ENCODE data around the gene ZNF511.

The ZNF511 gene

GRCh38 chr10:133270773-133271297, 37.9 kb upstream of the ZNF511 start:
- TF ChIP-seq GATA3 (IDR thresholded peaks at IDR 0.05; ENCODE audit: low read depth, low read length) (no peak), GATA2 (IDR thresholded peaks at IDR 0.05; ENCODE audit: low read depth, low read length) (no peak)

- TF ChIP-seq GATA2 (IDR thresholded peaks at IDR 0.05; ENCODE audit: low read depth, low read length) = no peak
- no peak for TF ChIP-seq GATA3 (IDR thresholded peaks at IDR 0.05; ENCODE audit: low read depth, low read length)
Observed at GRCh38 chr10:133271521-133272300, 37.0 kb upstream of the ZNF511 start.

- TF ChIP-seq GATA3 (IDR thresholded peaks at IDR 0.05; ENCODE audit: low read depth, low read length) (no peak), GATA2 (IDR thresholded peaks at IDR 0.05; ENCODE audit: low read depth, low read length) (no peak)
Observed at GRCh38 chr10:133272301-133272963, 36.3 kb upstream of the ZNF511 start.

- TF ChIP-seq GATA3 (IDR thresholded peaks at IDR 0.05; ENCODE audit: low read depth, low read length) (no peak), GATA2 (IDR thresholded peaks at IDR 0.05; ENCODE audit: low read depth, low read length) (no peak)
Observed at GRCh38 chr10:133272964-133273420, 35.7 kb upstream of the ZNF511 start.

- TF ChIP-seq GATA2 (IDR thresholded peaks at IDR 0.05; ENCODE audit: low read depth, low read length) (no peak), GATA3 (IDR thresholded peaks at IDR 0.05; ENCODE audit: low read depth, low read length) (no peak)
Observed at GRCh38 chr10:133273534-133274143, 35.1 kb upstream of the ZNF511 start.

- TF ChIP-seq GATA3 (IDR thresholded peaks at IDR 0.05; ENCODE audit: low read depth, low read length) (no peak), GATA2 (IDR thresholded peaks at IDR 0.05; ENCODE audit: low read depth, low read length) (no peak)
Observed at GRCh38 chr10:133274751-133275683, 33.7 kb upstream of the ZNF511 start.

- TF ChIP-seq GATA2 (IDR thresholded peaks at IDR 0.05; ENCODE audit: low read depth, low read length) (no peak), GATA3 (IDR thresholded peaks at IDR 0.05; ENCODE audit: low read depth, low read length) (no peak)
Observed at GRCh38 chr10:133275684-133276092, 33.0 kb upstream of the ZNF511 start.

- TF ChIP-seq GATA2 (IDR thresholded peaks at IDR 0.05; ENCODE audit: low read depth, low read length) = no peak
- no peak for TF ChIP-seq GATA3 (IDR thresholded peaks at IDR 0.05; ENCODE audit: low read depth, low read length)
Observed at GRCh38 chr10:133276100-133276434, 32.6 kb upstream of the ZNF511 start.

- TF ChIP-seq GATA3 (IDR thresholded peaks at IDR 0.05; ENCODE audit: low read depth, low read length) (no peak), GATA2 (IDR thresholded peaks at IDR 0.05; ENCODE audit: low read depth, low read length) (no peak)
Observed at GRCh38 chr10:133276435-133277201, 32.1 kb upstream of the ZNF511 start, which contains the start of gene ADAM8. ADAM8 (minus strand) TSS chr10:133276868; CDS start chr10:133276817, 51 bp downstream.

GRCh38 chr10:133277277-133277992, 31.3 kb upstream of the ZNF511 start:
- no peak for TF ChIP-seq GATA3 (IDR thresholded peaks at IDR 0.05; ENCODE audit: low read depth, low read length)
- TF ChIP-seq GATA2 (IDR thresholded peaks at IDR 0.05; ENCODE audit: low read depth, low read length) = no peak

- TF ChIP-seq GATA2 (IDR thresholded peaks at IDR 0.05; ENCODE audit: low read depth, low read length) (no peak), GATA3 (IDR thresholded peaks at IDR 0.05; ENCODE audit: low read depth, low read length) (no peak)
Observed at GRCh38 chr10:133277993-133278576, 30.6 kb upstream of the ZNF511 start.

Data from SH-SY5Y (cell line).